Colonic mucosa (tissue), 4 donors: ENCODE results near the gene CLCN4. TPM values are rescaled to one million over a fixed set of nuclear protein-coding genes. Genes with fewer than 3 reads are reported as not detected.

Source experiments
- DNase-seq: peaks from one replicate; pipeline ENCODE4 v3.0.0-alpha.2; 2020
- H3K27ac ChIP-seq: fragments of 200-600 bp; one replicate; pipeline ENCODE4 v1.8.0; 2021
- H3K27me3 ChIP-seq: fragments of 200-600 bp; one replicate; pipeline ENCODE4 v1.8.0; 2021
- H3K36me3 ChIP-seq: fragments of 200-600 bp; one replicate; pipeline ENCODE4 v1.8.0; 2021
- H3K4me1 ChIP-seq: fragments of 200-600 bp; one replicate; pipeline ENCODE4 v1.8.0; 2021; ENCODE audit warnings: mild to moderate bottlenecking
- H3K4me3 ChIP-seq: fragments of 200-600 bp; one replicate; pipeline ENCODE4 v1.8.0; 2021
- H3K9ac ChIP-seq, 2 donors: one replicate each; pipeline ENCODE4 v1.7.0; 2013; ENCODE audit warnings: control low read depth in 2 of 2, low read depth in 2 of 2, low read length in 2 of 2
- H3K9me3 ChIP-seq: fragments of 200-600 bp; one replicate; pipeline ENCODE4 v1.8.0; 2021
- CTCF ChIP-seq: fragments of 200-600 bp; IDR thresholded peaks from one replicate; pipeline ENCODE4 v1.8.0; 2022; ENCODE audit warnings: antibody characterized with exemption, mild to moderate bottlenecking
- intact Hi-C: fragments of 100-400 bp; cut with DNase I; formaldehyde crosslinking; loops from one replicate; pipeline ENCODE4 v1.14.1; 2022
- total RNA-seq, 2 donors: library from RNA; stranded (reverse); fragmentation: NEBNext Ultra II Directional in 1 of 2; extraction: Animal tissue kit (Norgen Biotek cat#: 25700) in 1 of 2; gene quantifications; one replicate each; pipeline ENCODE4 v1.2.1, GENCODE V29; 2021
- donor health status: healthy.
- donor health status: DM: no; HTN: no; CAD: no.
- donor health status: DM: no; HTN: no; CAD: no.

CLCN4 gene
- 1 to 10 TPM in 1 of 2 donors, under 1 TPM in 1; 0.62 to 1.2 TPM for total RNA-seq

- Histone ChIP-seq H3K9me3 (no peaks in the 10 kb centered on the region), H3K27me3 (peaks cover 16% of the 10 kb centered on the region), H3K36me3 (no peaks in the 10 kb centered on the region), H3K4me1 (no peaks in the 10 kb centered on the region), H3K27ac (no peak within 1 kb of the TSS), H3K9ac (no peak within 1 kb of the TSS), H3K4me3 (no peak within 1 kb of the TSS)
- peak; percentile 36 for DNase-seq
- no peak for TF ChIP-seq CTCF
- intact Hi-C loops: no loop called here
These were observed at the start of gene CLCN4 for GRCh38 chrX:10156199-10157031. TSS of gene CLCN4 (plus strand) at chrX:10156975. CDS start at chrX:10185033, 28,058 bp downstream.

- Histone ChIP-seq H3K4me3 (no peak overlapping the region), H3K9ac (no peak overlapping the region), H3K27ac (no peak overlapping the region), H3K36me3 (no peaks in the 10 kb centered on the region), H3K27me3 (no peaks in the 10 kb centered on the region), H3K4me1 (no peaks in the 10 kb centered on the region), H3K9me3 (no peaks in the 10 kb centered on the region)
- intact Hi-C loops: no loop called here
- no peak for DNase-seq
- TF ChIP-seq CTCF: no peak
These were observed 49.3 kb upstream of the CLCN4 start for GRCh38 chrX:10107483-10107882.

DNA sequence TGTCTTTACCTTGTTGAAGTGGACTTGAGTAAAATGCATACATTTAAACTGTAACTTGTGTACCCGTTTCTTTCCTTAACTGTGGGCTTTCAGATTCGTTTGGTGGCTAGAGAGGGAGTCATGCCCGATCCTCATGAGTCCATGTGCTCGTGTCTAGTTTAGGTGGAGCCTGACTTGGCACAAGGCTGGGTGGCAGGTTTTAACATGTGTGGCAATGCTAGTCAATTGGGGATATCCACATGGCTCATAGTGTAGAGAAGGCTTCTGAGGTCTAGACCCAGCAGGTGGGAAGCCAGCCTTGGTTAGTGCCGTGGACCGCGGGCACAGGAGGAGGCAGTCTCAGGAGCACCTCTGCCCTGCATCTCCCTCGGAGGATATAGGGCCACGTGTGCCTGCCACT is 48.5 kb upstream of the CLCN4 start:
- Histone ChIP-seq H3K36me3 (no peaks in the 10 kb centered on the region), H3K4me1 (no peaks in the 10 kb centered on the region), H3K27me3 (no peaks in the 10 kb centered on the region), H3K9ac (no peak overlapping the region), H3K27ac (no peak overlapping the region), H3K4me3 (no peak overlapping the region), H3K9me3 (no peaks in the 10 kb centered on the region)
- no peak for DNase-seq
- no peak for TF ChIP-seq CTCF
- intact Hi-C loops: no loop called here

DNA sequence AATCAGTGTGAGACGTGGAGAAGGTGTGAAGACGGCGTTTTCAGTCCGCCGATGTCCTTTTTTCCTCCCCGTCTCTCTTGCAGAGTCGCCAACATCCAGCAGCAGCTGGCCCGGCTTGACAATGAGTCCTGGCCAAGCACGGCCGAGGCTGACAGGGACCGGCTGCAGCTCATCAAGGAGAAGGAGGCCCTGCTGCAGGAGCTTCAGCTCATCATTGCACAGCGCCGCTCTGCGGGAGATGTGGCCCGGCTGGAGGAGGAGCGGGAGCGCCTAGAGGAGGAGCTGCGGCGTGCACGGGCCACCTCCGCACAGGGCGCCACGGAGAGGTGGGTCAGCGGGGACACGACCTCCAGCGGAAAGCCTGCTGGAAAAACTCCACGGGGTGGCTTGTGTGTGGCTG is 47.1 kb upstream of the CLCN4 start:
- Histone ChIP-seq H3K4me3 (no peak overlapping the region), H3K9me3 (no peaks in the 10 kb centered on the region), H3K9ac (no peak overlapping the region), H3K27ac (no peak overlapping the region), H3K4me1 (no peaks in the 10 kb centered on the region), H3K27me3 (no peaks in the 10 kb centered on the region), H3K36me3 (no peaks in the 10 kb centered on the region)
- no peak for TF ChIP-seq CTCF
- peak; percentile 44 for DNase-seq
- intact Hi-C loops: no loop called here

DNA sequence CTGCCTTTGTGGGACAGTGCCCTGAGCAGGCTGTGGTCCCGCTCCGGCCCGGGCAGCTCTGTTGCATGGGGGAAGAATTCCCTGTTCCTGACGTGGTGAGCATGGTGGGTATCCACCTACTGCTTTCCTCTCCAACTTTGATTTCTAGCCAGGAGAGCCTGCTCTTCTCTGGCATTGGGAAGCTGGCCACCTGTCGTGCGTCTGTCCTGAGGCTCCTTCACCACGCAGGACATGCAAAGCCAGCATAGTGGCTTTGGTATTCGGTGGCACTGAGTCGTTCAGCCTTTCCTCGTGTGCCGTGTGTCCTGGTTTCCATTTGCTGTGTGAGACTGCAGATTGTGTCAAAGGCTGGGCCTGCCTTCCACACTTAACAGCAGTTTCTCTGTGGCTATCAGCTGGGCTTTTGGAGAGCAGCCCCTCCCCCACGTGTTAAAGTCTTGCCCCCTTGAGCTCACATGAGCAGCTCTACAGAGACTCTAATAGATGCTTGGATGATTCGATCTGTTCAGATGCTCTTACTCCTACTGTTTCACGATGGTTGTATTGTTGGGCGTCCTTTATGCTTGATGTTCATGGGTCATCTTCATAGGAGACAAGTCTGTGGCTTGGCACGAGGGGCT is 46.3 kb upstream of the CLCN4 start:
- DNase-seq: no peak
- H3K27ac ChIP-seq: peak overlapping the region; percentile 43
- intact Hi-C loops: no loop called here
- H3K4me3 ChIP-seq: no peak overlapping the region
- no peaks in the 10 kb centered on the region for H3K36me3 ChIP-seq
- peak overlapping the region in 1 of 2 donors; percentile 38 for H3K9ac ChIP-seq
- no peaks in the 10 kb centered on the region for H3K27me3 ChIP-seq
- H3K4me1 ChIP-seq: no peaks in the 10 kb centered on the region
- no peaks in the 10 kb centered on the region for H3K9me3 ChIP-seq
- no peak for TF ChIP-seq CTCF
